ENCODE measurements around the gene ACAP2. TPM values are rescaled to one million over a fixed set of nuclear protein-coding genes. Genes with fewer than 3 reads are reported as not detected.
A peak's percentile ranks its signal among the peaks of the same experiment; 100 is the strongest.

Gene ACAP2
- total and polyA plus RNA-seq, 2 donors = 18.9 to 40.4 TPM

DNA sequence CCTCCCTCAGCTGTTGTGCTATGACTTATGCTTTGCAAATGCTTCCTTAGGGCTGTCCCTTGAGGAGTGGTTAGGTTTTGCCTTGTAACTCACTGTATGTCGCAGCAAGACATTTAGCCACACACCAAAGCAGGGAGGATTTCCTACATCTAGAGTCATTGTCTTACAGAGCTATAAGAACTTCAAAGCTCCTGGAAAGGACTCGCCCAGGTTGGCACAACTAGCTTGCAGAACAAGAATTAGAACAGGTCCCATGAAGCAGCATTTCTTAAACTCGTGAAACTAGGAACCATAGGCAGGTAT is 19.4 kb upstream of the ACAP2 start:
- H3K4me1 ChIP-seq (ENCODE audit: control insufficient read depth in 2 of 2, insufficient read depth in 2 of 2, low read length in 2 of 2) = peaks cover 0 to 7% of the 10 kb centered on the region in 2 donors
- no peaks in the 10 kb centered on the region for H3K9me3 ChIP-seq (ENCODE audit: control insufficient read depth in 2 of 2, insufficient read depth in 1 of 2, low read length in 1 of 2)
- H3K36me3 ChIP-seq (ENCODE audit: control insufficient read depth in 2 of 2, insufficient read depth in 2 of 2, low read length in 1 of 2) = no peaks in the 10 kb centered on the region
- no peak overlapping the region for H3K4me3 ChIP-seq (ENCODE audit: low read length in 2 of 2)
- H3K27ac ChIP-seq (ENCODE audit: low read depth in 1 of 2, low read length in 1 of 2) = no peak overlapping the region
- 94% methylated on average over 3 of the region's 3 CpGs for WGBS
- no peak for DNase-seq (ENCODE audit: low read depth in 6 of 9, low spot score in 9 of 9)
- no peaks in the 10 kb centered on the region for H3K27me3 ChIP-seq (ENCODE audit: control insufficient read depth in 2 of 2, insufficient read depth in 1 of 2, low read length in 1 of 2)

DNA sequence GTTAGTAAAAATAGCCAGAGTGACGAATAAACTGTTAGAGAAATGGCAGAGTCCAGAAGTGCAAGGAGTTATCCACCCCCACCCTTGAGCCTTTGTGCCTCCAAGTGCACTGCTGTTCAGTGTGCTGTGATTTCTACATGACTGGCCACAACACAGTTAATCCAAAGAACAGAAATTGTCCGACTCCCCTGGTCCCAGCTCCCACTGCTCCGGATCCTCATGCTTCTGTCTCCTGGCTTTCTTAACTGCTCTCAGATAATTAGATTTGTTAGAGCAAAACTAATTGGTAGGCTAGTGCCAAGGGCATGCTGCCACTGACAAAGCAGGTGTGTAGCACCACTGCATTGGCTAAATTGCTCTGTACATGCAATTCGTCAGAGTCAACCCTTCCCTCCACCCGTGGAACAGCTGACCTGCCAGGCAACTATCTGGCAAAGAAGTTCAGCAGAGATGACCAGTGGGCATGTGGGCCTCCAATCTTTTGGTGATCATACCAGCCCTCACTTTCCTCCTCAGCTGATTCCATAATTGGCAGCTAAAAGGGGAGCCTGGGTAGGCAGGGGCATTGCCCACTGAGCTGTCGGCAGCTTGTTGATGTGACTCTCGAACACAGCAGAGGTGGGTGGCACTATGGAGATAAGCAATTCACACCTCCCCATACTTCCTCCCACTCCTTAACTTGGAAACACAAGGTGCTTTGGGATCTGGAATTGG is 18.9 kb upstream of the ACAP2 start:
- no peak overlapping the region for H3K4me3 ChIP-seq (ENCODE audit: low read length in 2 of 2)
- peaks cover 0 to 7% of the 10 kb centered on the region in 2 donors for H3K4me1 ChIP-seq (ENCODE audit: control insufficient read depth in 2 of 2, insufficient read depth in 2 of 2, low read length in 2 of 2)
- DNase-seq (ENCODE audit: low read depth in 6 of 9, low spot score in 9 of 9) = no peak
- H3K36me3 ChIP-seq (ENCODE audit: control insufficient read depth in 2 of 2, insufficient read depth in 2 of 2, low read length in 1 of 2) = no peaks in the 10 kb centered on the region
- no peaks in the 10 kb centered on the region for H3K27me3 ChIP-seq (ENCODE audit: control insufficient read depth in 2 of 2, insufficient read depth in 1 of 2, low read length in 1 of 2)
- no peaks in the 10 kb centered on the region for H3K9me3 ChIP-seq (ENCODE audit: control insufficient read depth in 2 of 2, insufficient read depth in 1 of 2, low read length in 1 of 2)
- H3K27ac ChIP-seq (ENCODE audit: low read depth in 1 of 2, low read length in 1 of 2) = no peak overlapping the region
- WGBS = 93% methylated on average over 7 of the region's 7 CpGs

DNA sequence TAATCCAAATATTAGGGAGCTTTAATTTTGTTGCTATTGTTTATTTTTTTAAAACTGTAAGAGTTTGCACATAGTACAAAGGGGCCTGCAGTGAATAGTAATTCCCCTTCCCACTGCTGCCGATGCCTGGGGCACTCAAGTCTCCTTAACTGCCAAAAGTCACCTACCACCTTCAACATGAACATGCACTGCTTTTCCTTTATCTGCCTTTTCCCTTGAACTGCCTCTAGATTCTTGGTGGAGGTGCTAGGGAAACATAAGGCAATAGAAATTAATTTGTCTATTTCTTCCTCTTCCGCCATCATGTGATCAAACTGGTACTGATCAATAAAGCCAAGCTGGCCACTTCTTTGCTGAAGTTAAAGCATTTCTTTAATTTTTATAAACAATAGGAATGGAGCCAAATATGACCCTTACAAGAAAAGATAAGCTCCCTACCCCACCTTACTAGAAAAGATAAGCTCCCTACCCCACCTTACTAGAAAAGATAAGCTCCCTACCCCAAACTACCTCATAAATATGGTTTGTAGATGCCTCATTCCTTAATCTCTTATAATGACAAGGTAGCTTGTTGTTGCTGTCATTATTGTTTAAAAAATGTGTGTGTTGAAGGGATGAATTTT is 17.4 kb upstream of the ACAP2 start:
- no peaks in the 10 kb centered on the region for H3K9me3 ChIP-seq (ENCODE audit: control insufficient read depth in 2 of 2, insufficient read depth in 1 of 2, low read length in 1 of 2)
- H3K27me3 ChIP-seq (ENCODE audit: control insufficient read depth in 2 of 2, insufficient read depth in 1 of 2, low read length in 1 of 2) = no peaks in the 10 kb centered on the region
- peaks cover 0 to 7% of the 10 kb centered on the region in 2 donors for H3K4me1 ChIP-seq (ENCODE audit: control insufficient read depth in 2 of 2, insufficient read depth in 2 of 2, low read length in 2 of 2)
- 97% methylated on average over 2 of the region's 2 CpGs for WGBS
- no peaks in the 10 kb centered on the region for H3K36me3 ChIP-seq (ENCODE audit: control insufficient read depth in 2 of 2, insufficient read depth in 2 of 2, low read length in 1 of 2)
- H3K4me3 ChIP-seq (ENCODE audit: low read length in 2 of 2) = no peak overlapping the region
- DNase-seq (ENCODE audit: low read depth in 6 of 9, low spot score in 9 of 9) = no peak
- H3K27ac ChIP-seq (ENCODE audit: low read depth in 1 of 2, low read length in 1 of 2) = no peak overlapping the region

DNA sequence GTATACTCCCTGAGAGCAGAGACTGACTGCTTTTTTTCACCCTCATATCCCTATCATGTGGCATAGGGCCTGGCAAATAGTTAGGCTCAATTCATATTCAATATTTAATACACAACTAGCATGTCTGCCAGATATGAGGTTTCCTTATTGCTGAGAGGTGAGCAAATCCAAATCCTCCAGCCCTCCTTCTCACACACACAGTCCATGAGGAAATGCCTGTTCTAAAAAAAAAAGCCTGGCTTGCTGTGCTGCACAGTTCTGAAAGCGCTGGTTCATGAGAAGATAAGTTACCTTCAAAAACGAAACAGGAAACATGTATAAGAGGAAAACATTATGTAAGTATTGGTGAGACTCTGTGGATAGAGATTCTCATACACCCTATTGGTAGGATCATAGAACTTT is 15.5 kb upstream of the ACAP2 start:
- DNase-seq (ENCODE audit: low read depth in 6 of 9, low spot score in 9 of 9) = peak in 8 of 9 donors; percentile 13 to 77 (median 42)
- Histone ChIP-seq H3K36me3 (ENCODE audit: control insufficient read depth in 2 of 2, insufficient read depth in 2 of 2, low read length in 1 of 2) (no peaks in the 10 kb centered on the region), H3K27me3 (ENCODE audit: control insufficient read depth in 2 of 2, insufficient read depth in 1 of 2, low read length in 1 of 2) (no peaks in the 10 kb centered on the region), H3K4me1 (ENCODE audit: control insufficient read depth in 2 of 2, insufficient read depth in 2 of 2, low read length in 2 of 2) (peaks cover 0 to 7% of the 10 kb centered on the region in 2 donors), H3K27ac (ENCODE audit: low read depth in 1 of 2, low read length in 1 of 2) (peak overlapping the region; percentile 53 to 86), H3K4me3 (ENCODE audit: low read length in 2 of 2) (no peak overlapping the region), H3K9me3 (ENCODE audit: control insufficient read depth in 2 of 2, insufficient read depth in 1 of 2, low read length in 1 of 2) (peaks cover 0 to 5% of the 10 kb centered on the region in 2 donors)
- WGBS = 1% methylated on average over 2 of the region's 2 CpGs

DNA sequence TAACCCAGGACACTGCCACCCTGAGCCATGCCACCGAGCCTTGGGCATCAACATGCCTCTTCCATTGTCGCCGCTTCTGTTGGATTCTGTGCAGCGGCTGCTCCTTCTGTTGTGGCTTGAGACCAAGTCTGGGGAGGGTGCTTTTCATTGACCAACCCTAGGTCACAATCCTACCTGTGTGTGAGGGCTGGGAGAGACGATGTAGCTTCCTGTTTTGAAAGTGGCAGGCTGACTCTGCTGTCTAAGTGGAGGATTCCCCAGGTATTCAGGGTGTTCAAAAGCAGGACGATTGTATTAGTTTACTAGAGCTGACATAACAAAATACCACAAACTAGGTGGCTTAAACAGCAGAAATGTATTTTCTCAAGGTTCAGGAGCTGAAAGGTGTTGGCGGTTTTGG is 13.0 kb upstream of the ACAP2 start:
- Histone ChIP-seq H3K36me3 (ENCODE audit: control insufficient read depth in 2 of 2, insufficient read depth in 2 of 2, low read length in 1 of 2) (no peaks in the 10 kb centered on the region), H3K4me1 (ENCODE audit: control insufficient read depth in 2 of 2, insufficient read depth in 2 of 2, low read length in 2 of 2) (peaks cover 0 to 13% of the 10 kb centered on the region in 2 donors), H3K27me3 (ENCODE audit: control insufficient read depth in 2 of 2, insufficient read depth in 1 of 2, low read length in 1 of 2) (no peaks in the 10 kb centered on the region), H3K9me3 (ENCODE audit: control insufficient read depth in 2 of 2, insufficient read depth in 1 of 2, low read length in 1 of 2) (peaks cover 0 to 5% of the 10 kb centered on the region in 2 donors), H3K27ac (ENCODE audit: low read depth in 1 of 2, low read length in 1 of 2) (no peak overlapping the region), H3K4me3 (ENCODE audit: low read length in 2 of 2) (no peak overlapping the region)
- no peak for DNase-seq (ENCODE audit: low read depth in 6 of 9, low spot score in 9 of 9)
- WGBS = 95% methylated on average over 7 of the region's 7 CpGs

DNA sequence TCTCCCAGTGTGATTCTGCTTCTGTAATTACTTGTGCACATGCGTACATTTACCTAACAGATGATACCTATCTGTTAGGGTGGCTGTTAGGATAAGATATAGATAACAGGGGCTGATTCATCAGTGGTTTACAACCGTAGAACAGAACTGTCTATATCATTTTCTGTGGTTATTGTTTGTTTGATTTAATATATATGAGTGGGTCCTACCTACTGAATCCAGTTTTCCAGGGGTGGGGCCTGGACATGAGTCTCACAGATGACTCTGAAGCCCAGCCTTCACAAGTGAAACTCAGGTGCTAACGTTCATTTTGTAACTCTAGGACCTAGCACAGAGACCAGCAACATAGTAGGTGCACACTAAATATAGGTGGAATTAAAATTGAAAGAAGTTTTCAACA is 10.4 kb upstream of the ACAP2 start:
- Histone ChIP-seq H3K4me3 (ENCODE audit: low read length in 2 of 2) (no peak overlapping the region), H3K9me3 (ENCODE audit: control insufficient read depth in 2 of 2, insufficient read depth in 1 of 2, low read length in 1 of 2) (peaks cover 0 to 5% of the 10 kb centered on the region in 2 donors), H3K27me3 (ENCODE audit: control insufficient read depth in 2 of 2, insufficient read depth in 1 of 2, low read length in 1 of 2) (no peaks in the 10 kb centered on the region), H3K4me1 (ENCODE audit: control insufficient read depth in 2 of 2, insufficient read depth in 2 of 2, low read length in 2 of 2) (peaks cover 0 to 11% of the 10 kb centered on the region in 2 donors), H3K36me3 (ENCODE audit: control insufficient read depth in 2 of 2, insufficient read depth in 2 of 2, low read length in 1 of 2) (no peaks in the 10 kb centered on the region), H3K27ac (ENCODE audit: low read depth in 1 of 2, low read length in 1 of 2) (no peak overlapping the region)
- no peak for DNase-seq (ENCODE audit: low read depth in 6 of 9, low spot score in 9 of 9)
- 92% methylated on average over 3 of the region's 3 CpGs for WGBS

DNA sequence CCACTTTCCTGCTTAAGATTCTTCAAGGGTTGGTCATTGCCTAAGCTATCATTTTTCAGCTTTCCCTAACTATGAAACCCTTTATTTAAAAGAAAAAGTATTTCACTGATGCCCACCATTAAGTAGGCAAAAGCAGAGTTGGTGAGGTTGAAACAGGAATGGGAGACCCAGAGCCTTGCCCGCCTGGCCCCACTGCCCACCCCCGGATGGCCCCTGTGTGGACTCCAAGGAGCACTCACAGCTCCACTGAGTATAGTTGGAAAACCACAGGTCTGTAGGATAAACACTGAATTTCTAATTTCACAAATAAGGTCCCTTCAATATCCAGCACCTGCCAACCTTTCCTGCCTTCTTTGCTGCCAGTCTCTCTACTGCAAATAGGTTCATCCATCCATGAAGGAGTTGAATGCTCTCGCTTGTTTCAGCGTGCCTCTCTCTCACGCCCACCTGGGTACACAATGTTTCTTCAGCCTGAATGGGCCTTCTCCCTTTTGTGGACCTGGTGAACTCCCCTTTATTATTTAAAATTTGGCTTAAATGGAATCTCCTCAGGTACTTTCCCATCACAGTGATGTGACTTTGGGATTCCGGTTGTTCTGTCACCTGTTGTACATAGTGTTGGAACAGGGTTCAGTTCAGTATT is 8.7 kb upstream of the ACAP2 start:
- DNase-seq (ENCODE audit: low read depth in 6 of 9, low spot score in 9 of 9) = no peak
- Histone ChIP-seq H3K4me1 (ENCODE audit: control insufficient read depth in 2 of 2, insufficient read depth in 2 of 2, low read length in 2 of 2) (peaks cover 0 to 6% of the 10 kb centered on the region in 2 donors), H3K9me3 (ENCODE audit: control insufficient read depth in 2 of 2, insufficient read depth in 1 of 2, low read length in 1 of 2) (peaks cover 0 to 5% of the 10 kb centered on the region in 2 donors), H3K36me3 (ENCODE audit: control insufficient read depth in 2 of 2, insufficient read depth in 2 of 2, low read length in 1 of 2) (no peaks in the 10 kb centered on the region), H3K4me3 (ENCODE audit: low read length in 2 of 2) (no peak overlapping the region), H3K27me3 (ENCODE audit: control insufficient read depth in 2 of 2, insufficient read depth in 1 of 2, low read length in 1 of 2) (no peaks in the 10 kb centered on the region), H3K27ac (ENCODE audit: low read depth in 1 of 2, low read length in 1 of 2) (peak overlapping the region in 1 of 2 donors; percentile 23)
- 96% methylated on average over 6 of the region's 6 CpGs for WGBS

DNA sequence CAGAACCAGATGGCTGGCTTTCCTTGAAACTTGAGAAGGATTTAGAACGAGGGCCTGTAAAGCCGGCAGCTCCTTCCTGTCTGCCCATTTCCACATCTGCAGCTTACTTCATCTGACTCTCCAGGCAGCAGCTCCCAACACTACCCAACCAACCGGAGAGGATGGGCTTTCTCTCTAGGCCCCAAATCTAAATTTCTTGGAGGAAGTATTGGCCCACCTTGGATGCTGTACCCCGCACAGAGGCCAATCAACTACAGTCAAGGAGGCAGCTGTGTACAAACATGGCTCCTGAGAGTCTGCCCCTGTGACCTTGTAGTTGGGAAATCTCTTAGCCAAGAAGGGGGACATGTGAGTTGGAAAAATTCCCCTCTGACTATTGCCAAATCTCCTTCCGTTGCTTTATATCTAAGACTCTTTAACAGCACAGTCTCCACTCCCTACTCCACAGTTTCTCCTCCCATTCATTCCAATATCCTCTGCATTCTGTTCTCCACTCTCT is 8.0 kb upstream of the ACAP2 start:
- WGBS = 91% methylated on average over 5 of the region's 5 CpGs
- no peak overlapping the region for H3K4me3 ChIP-seq (ENCODE audit: low read length in 2 of 2)
- H3K4me1 ChIP-seq (ENCODE audit: control insufficient read depth in 2 of 2, insufficient read depth in 2 of 2, low read length in 2 of 2) = peaks cover 0 to 6% of the 10 kb centered on the region in 2 donors
- peak overlapping the region in 1 of 2 donors; percentile 73 for H3K27ac ChIP-seq (ENCODE audit: low read depth in 1 of 2, low read length in 1 of 2)
- H3K27me3 ChIP-seq (ENCODE audit: control insufficient read depth in 2 of 2, insufficient read depth in 1 of 2, low read length in 1 of 2) = no peaks in the 10 kb centered on the region
- H3K36me3 ChIP-seq (ENCODE audit: control insufficient read depth in 2 of 2, insufficient read depth in 2 of 2, low read length in 1 of 2) = no peaks in the 10 kb centered on the region
- H3K9me3 ChIP-seq (ENCODE audit: control insufficient read depth in 2 of 2, insufficient read depth in 1 of 2, low read length in 1 of 2) = peaks cover 0 to 5% of the 10 kb centered on the region in 2 donors
- no peak for DNase-seq (ENCODE audit: low read depth in 6 of 9, low spot score in 9 of 9)

DNA sequence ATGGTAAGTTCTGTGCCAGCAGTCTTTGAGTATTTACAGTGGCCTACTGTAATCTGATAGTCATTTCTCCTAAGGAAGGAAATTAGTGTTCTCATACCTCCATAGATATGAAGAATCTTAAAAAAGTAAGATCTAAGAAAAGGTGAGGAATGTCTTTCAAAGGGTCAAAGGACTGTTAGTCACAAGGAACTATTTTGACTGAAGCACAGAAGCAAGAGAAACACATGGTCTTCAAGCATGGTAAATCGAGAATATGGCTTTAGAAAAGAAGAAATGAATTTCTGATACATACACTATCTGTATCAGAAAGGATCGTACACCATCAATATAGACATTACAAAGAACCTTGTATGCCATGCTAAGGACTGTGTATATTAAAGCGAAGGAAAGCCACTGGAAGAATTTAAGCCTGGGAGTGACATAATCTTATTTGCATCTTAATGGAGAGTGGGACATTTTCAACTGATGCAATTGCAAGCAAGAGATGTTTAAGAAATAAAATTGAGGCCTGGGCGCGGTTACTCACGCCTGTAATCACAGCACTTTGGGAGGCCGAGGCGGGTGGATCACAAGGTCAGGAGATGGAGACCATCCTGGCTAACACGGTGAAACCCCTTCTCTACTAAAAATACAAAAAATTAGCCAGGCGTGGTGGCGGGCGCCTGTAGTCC is 5.5 kb upstream of the ACAP2 start:
- Histone ChIP-seq H3K4me1 (ENCODE audit: control insufficient read depth in 2 of 2, insufficient read depth in 2 of 2, low read length in 2 of 2) (peaks cover 4 to 13% of the 10 kb centered on the region in 2 donors), H3K4me3 (ENCODE audit: low read length in 2 of 2) (no peak overlapping the region), H3K9me3 (ENCODE audit: control insufficient read depth in 2 of 2, insufficient read depth in 1 of 2, low read length in 1 of 2) (no peaks in the 10 kb centered on the region), H3K36me3 (ENCODE audit: control insufficient read depth in 2 of 2, insufficient read depth in 2 of 2, low read length in 1 of 2) (no peaks in the 10 kb centered on the region), H3K27ac (ENCODE audit: low read depth in 1 of 2, low read length in 1 of 2) (no peak overlapping the region), H3K27me3 (ENCODE audit: control insufficient read depth in 2 of 2, insufficient read depth in 1 of 2, low read length in 1 of 2) (no peaks in the 10 kb centered on the region)
- WGBS = 95% methylated on average over 11 of the region's 12 CpGs
- no peak for DNase-seq (ENCODE audit: low read depth in 6 of 9, low spot score in 9 of 9)
